SW 1271 (cell line): ENCODE results near the gene CFAP69.
"Not testable (repeated sequence)": the region's sequence is repeated elsewhere in the genome, so short reads cannot be mapped to it uniquely, and the experiment has no call there.

Experiments used
- DNase-seq, 2 experiments: peaks; one replicate each; lab custom pipeline; 2025; lab: John Stamatoyannopoulos, UW

The CFAP69 gene

DNA sequence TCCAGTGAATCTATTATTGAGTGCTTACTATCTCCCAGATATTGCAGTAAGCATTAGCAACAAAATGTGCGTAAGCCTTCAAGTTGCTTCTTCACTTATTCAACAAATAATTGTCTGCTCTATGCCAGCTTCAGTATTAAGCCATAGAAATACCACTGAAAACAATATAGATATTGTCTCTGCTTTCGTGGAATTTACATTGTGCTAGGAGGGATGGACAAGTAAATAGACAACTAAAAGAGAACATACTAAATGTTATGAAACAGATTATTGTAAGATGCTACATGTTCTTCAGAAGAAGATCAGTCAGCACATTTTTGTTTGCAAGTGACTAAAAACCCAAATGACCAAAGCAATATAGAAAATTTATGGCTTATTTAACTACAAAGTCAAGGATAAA, 27.3 kb downstream of the CFAP69 start:
- no peak for DNase-seq

DNA sequence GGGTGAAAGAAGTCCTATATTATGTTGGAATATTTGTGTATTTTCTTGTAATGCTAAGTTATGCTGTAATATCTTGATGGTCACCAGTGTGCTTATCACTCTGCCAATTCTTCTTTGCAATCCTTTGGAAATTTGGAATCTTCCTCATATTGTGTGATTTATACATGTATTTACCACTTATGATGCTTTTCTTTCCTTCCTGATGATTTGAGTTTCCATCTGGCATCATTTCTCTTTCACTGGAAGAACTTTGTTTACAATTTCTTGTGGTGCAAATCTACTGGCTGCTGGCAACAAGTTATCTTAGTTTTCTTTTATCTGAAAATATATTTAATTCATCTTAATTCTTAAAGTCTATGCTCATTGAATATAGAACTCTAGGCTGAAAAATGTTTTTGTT, 29.2 kb downstream of the CFAP69 start:
- no peak for DNase-seq

DNA sequence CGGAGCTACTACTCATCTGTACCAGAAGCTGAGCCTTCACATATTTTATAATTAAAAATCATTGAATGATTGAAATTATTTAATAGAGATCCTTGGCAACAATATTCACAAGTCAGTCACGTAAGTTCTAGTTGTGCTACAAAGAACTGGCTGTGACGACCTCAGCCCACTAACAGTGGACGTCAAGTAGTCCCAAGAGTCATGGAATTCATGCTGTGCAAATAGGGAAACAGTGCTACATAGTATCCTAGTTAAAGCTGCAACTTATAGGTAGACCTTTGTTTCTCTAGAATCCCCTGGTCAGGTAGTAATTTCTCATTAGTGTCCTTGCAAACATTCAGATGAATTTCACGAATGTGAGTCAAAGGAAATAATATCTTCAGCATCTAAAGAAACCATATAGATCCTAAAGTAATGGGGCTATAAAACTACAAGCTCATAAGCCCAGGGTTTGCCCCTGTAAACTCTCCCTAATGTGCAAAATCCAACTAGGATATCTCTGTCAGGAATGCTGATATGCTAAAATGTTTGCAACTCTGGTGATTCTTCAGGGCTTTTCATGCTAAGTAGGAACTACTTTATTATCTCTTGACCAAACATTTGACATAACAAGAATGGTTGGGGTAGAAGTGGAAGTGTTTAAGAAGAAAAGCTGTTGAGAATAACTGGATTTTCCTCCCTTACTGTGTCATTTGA, 31.2 kb downstream of the CFAP69 start:
- DNase-seq = no peak

GRCh38 chr7:90288154-90288553, 43.2 kb downstream of the CFAP69 start:
- no peak for DNase-seq

- no peak for DNase-seq
These were observed 45.5 kb downstream of the CFAP69 start for GRCh38 chr7:90290244-90291113.

GRCh38 chr7:90298145-90299038, 53.4 kb downstream of the CFAP69 start:
- DNase-seq = peak; percentile 19 to 49

DNA sequence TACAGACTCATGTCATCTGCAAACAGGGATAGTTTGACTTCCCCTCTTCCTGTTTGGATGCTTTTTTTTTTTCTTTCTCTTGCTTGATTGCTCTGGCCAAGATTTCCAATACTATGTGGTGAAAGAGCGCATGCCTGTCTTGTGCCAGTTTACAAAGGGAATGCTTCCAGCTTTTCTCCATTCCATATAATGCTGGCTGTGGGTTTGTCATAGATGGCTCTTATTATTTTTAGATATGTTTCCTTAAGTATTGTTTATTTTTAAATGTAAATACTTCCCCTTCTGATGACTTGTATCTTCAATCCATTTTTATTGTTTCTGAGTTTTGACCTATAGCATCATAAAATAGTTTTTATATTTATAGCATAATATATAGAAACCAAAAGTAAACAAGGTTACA, 58.3 kb downstream of the CFAP69 start:
- DNase-seq = no peak

GRCh38 chr7:90309872-90310271, 64.9 kb downstream of the CFAP69 start:
- DNase-seq = no peak

GRCh38 chr7:90311175-90311574, 66.2 kb downstream of the CFAP69 start:
- DNase-seq = no peak

DNA sequence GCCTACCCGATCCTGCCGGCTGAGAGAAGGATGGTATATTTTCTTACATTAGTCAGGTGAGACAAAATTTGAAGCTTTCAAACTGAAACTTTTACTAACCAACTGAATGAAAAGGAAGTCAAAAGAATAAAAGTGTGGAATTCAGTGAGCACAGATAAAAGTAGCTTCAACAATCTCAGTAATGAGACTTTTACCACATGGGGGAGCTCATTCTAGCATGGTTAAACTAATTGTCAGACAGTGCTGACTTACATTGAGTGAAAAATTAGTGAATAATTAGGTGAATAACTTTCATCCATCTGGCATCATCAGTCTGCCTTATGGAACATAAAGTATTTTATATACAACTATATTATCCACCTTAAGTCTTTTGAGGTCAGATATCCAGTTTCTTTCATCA, 67.8 kb downstream of the CFAP69 start:
- DNase-seq = peak in 1 of 2 experiments; percentile 13

- no peak for DNase-seq
These were observed 68.9 kb downstream of the CFAP69 start for GRCh38 chr7:90313907-90314306.

- no peak for DNase-seq
These were observed 75.0 kb downstream of the CFAP69 start for GRCh38 chr7:90320014-90320413.

DNA sequence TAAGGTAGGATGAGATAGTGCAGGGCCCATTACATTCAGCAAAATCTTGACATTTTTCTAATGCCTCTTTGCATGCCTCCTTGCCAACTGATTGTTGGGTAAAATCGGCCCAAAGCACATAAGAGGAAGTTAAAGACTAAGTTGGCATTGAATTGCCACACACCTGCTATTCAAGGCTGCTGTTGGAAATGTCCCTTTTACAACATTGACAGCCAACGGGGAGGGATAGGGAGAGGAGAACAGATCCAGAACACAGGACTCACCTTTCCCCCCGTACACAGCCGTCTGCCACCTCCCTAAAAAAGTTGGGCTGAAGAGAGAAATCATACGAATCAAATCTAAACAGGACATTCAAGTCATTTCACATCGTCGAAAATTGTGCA, 75.4 kb downstream of the CFAP69 start:
- no peak for DNase-seq

- DNase-seq = no peak
These were observed 76.0 kb downstream of the CFAP69 start, which contains the start of gene FAM237B for GRCh38 chr7:90320801-90321494. FAM237B (minus strand) TSS chr7:90321304; CDS start chr7:90319748, 1,556 bp downstream.

GRCh38 chr7:90322837-90323236, 77.9 kb downstream of the CFAP69 start:
- DNase-seq = no peak

DNA sequence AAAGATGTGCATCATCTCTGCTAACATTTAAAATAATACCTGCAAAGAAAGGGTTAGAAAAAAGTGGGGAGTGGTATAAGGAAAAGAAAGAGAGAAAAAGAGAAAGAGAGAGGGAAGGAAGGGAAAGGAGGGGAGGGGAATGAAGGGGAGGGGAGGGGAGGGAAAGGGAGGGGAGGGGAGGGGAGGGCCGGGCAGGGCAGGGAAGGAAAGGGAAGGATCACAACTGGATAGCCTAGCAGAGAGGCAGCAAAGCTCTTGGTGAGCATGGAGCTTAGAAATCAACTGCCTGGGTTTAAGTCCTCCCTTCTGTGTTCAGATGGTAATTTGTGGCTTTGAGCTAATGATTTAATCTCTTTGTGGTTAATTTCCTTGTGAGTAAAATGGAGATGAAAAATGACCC, 81.5 kb downstream of the CFAP69 start:
- no peak for DNase-seq

DNA sequence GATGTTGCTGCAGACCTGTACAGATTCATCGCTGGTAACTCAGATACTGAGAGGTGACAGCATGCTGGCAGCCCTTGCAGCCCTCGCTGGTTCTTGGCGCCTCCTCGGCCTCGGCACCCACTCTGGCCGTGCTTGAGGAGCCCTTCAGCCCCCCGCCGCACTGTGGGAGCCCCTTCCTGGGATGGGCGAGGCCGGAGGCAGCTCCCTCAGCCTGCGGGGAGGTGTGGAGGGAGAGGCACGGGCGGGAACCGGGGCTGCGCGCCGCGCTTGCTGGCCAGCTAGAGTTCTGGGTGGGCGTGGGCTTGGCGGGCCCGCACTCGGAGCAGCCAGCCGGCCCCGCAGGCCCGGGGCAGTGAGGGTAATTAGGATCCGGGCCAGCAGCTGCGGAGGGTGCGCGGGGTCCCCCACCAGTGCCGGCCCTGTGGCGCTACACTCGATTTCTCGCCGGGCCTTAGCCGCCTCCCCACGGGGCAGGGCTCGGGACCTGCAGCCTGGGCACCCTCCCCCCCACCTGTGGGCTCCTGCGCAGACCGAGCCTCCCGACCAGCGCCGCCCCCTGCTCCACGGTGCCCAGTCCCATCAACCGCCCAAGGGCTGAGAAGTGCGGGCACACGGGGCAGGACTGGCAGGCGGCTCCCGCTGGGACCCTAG, 89.3 kb downstream of the CFAP69 start:
- no peak for DNase-seq

GRCh38 chr7:90334926-90335325, 90.0 kb downstream of the CFAP69 start:
- DNase-seq = not testable (repeated sequence)

- no peak for DNase-seq
These were observed 92.1 kb downstream of the CFAP69 start for GRCh38 chr7:90337106-90337505.

- DNase-seq = no peak
These were observed 100.0 kb downstream of the CFAP69 start for GRCh38 chr7:90345016-90345415.
